IMR-90 (cell line): Measurements from ENCODE around the gene BAIAP2. TPM values are rescaled to one million over a fixed set of nuclear protein-coding genes. Genes with fewer than 3 reads are reported as not detected.

Experiments
- ATAC-seq: fragments of 200-7000 bp; cut with Tn5 transposase; 2 replicates; pipeline ENCODE4 v1.9.1; 2020; ENCODE audit warnings: low read depth, mild to moderate bottlenecking, moderate library complexity
- BruUV-seq: library from RNA; stranded (reverse); fragments of 400-500 nt; replicated peaks from 2 replicates; lab custom pipeline; 2021; lab: Mats Ljungman, UMichigan
- CTCF ChIA-PET: fragments of 300-600 bp; formaldehyde crosslinking; extraction: SDS; loops from one replicate; lab custom pipeline; 2021; ENCODE audit warnings: antibody characterized with exemption; lab: Yijun Ruan, JAX
- POLR2A ChIA-PET: fragments of 300-600 bp; sonication (Branson Sonifier 250); formaldehyde crosslinking; loops from one replicate; lab custom pipeline; 2022; ENCODE audit warnings: antibody characterized with exemption; ENCODE audit not compliant: unreplicated experiment; lab: Charles Lee
- DNase-seq: peaks from one replicate; pipeline ENCODE4 v3.0.0; 2013
- H2AFZ ChIP-seq: replicated peaks from 2 replicates; pipeline ENCODE3; 2013; ENCODE audit warnings: low read length, mild to moderate bottlenecking; ENCODE audit not compliant: poor library complexity
- H2AK5ac ChIP-seq: 2 replicates; pipeline ENCODE4 v1.6.1; 2013; ENCODE audit warnings: low read depth, low read length, inconsistent platforms
- H2AK9ac ChIP-seq: replicated peaks from 2 replicates; pipeline ENCODE3; 2013; ENCODE audit warnings: mild to moderate bottlenecking, low read depth, low read length, moderate library complexity; ENCODE audit not compliant: poor library complexity
- H2BK120ac ChIP-seq: 2 replicates; pipeline ENCODE4 v1.6.1; 2013; ENCODE audit warnings: low read depth, low read length, inconsistent platforms
- H2BK15ac ChIP-seq: 3 replicates; pipeline ENCODE4 v1.6.1; 2013; ENCODE audit warnings: low read depth, low read length, inconsistent platforms
- H2BK20ac ChIP-seq: 2 replicates; pipeline ENCODE4 v1.6.1; 2013; ENCODE audit warnings: low read depth, mild to moderate bottlenecking, inconsistent platforms, low read length, moderate library complexity
- H2BK5ac ChIP-seq: 2 replicates; pipeline ENCODE4 v1.6.1; 2013; ENCODE audit warnings: mild to moderate bottlenecking, low read depth, low read length, inconsistent platforms; ENCODE audit not compliant: poor library complexity, severe bottlenecking
- H3K14ac ChIP-seq: replicated peaks from 2 replicates; pipeline ENCODE4 v1.6.1; 2013; ENCODE audit warnings: low read depth, low read length, inconsistent platforms
- H3K18ac ChIP-seq: 2 replicates; pipeline ENCODE4 v1.6.1; 2013; ENCODE audit warnings: low read depth, low read length, control low read depth
- H3K23ac ChIP-seq: 2 replicates; pipeline ENCODE4 v1.6.1; 2013; ENCODE audit warnings: low read depth, low read length, inconsistent platforms
- H3K27ac ChIP-seq: 2 replicates; pipeline ENCODE4 v1.5.1; 2013; ENCODE audit warnings: mild to moderate bottlenecking, control low read depth, low read length; ENCODE audit not compliant: insufficient read depth
- H3K27me3 ChIP-seq: 2 replicates; pipeline ENCODE4 v1.6.1; 2013; ENCODE audit warnings: low read length; ENCODE audit not compliant: control insufficient read depth, insufficient read depth
- H3K36me3 ChIP-seq: 2 replicates; pipeline ENCODE4 v1.6.1; 2013; ENCODE audit warnings: low read length, mixed read lengths; ENCODE audit not compliant: control insufficient read depth, insufficient read depth
- H3K4ac ChIP-seq: 2 replicates; pipeline ENCODE4 v1.6.1; 2013; ENCODE audit warnings: low read depth, low read length, inconsistent platforms
- H3K4me1 ChIP-seq: 2 replicates; pipeline ENCODE4 v1.6.1; 2013; ENCODE audit warnings: low read length, mixed read lengths; ENCODE audit not compliant: control insufficient read depth, insufficient read depth
- H3K4me2 ChIP-seq: 2 replicates; pipeline ENCODE4 v1.6.1; 2013; ENCODE audit warnings: low read depth, mild to moderate bottlenecking, control low read depth, low read length, moderate library complexity
- H3K4me3 ChIP-seq: 2 replicates; pipeline ENCODE4 v1.5.1; 2013; ENCODE audit warnings: low read depth, mild to moderate bottlenecking, control low read depth, low read length, moderate library complexity; ENCODE audit not compliant: insufficient read depth
- H3K56ac ChIP-seq: 2 replicates; pipeline ENCODE4 v1.6.1; 2013; ENCODE audit warnings: low read length, inconsistent platforms; ENCODE audit not compliant: insufficient read depth; ENCODE audit errors: extremely low read depth
- H3K79me1 ChIP-seq, 2 experiments: 2 replicates each; pipeline ENCODE4 v1.6.1; 2013; ENCODE audit warnings: low read length in 2 of 2, inconsistent platforms in 1 of 2, low read depth in 1 of 2
- H3K9ac ChIP-seq: 2 replicates; pipeline ENCODE4 v1.6.1; 2013; ENCODE audit warnings: low read depth, low read length, control low read depth
- H3K9me1 ChIP-seq: 2 replicates; pipeline ENCODE4 v1.6.1; 2013; ENCODE audit warnings: low read length, inconsistent platforms; ENCODE audit not compliant: insufficient read depth
- H3K9me3 ChIP-seq: 2 replicates; pipeline ENCODE4 v1.6.1; 2013; ENCODE audit warnings: low read length; ENCODE audit not compliant: control insufficient read depth, insufficient read depth
- H4K20me1 ChIP-seq: 2 replicates; pipeline ENCODE4 v1.6.1; 2013; ENCODE audit warnings: low read length, inconsistent platforms; ENCODE audit not compliant: insufficient read depth
- H4K5ac ChIP-seq: 2 replicates; pipeline ENCODE4 v1.6.1; 2013; ENCODE audit warnings: mild to moderate bottlenecking, low read depth, low read length, control low read depth
- H4K8ac ChIP-seq, 2 experiments: 2 replicates each; pipeline ENCODE4 v1.6.1; 2013; ENCODE audit warnings: low read depth in 2 of 2, low read length in 2 of 2, control low read depth in 1 of 2, inconsistent platforms in 1 of 2
- H4K91ac ChIP-seq: 2 replicates; pipeline ENCODE4 v1.6.1; 2013; ENCODE audit warnings: low read depth, low read length, inconsistent platforms; ENCODE audit not compliant: insufficient read depth
- BHLHE40 ChIP-seq: fragments of 150-350 bp; IDR thresholded peaks from 2 replicates; pipeline ENCODE4 v1.6.1; 2016; ENCODE audit warnings: mild to moderate bottlenecking, low read depth, low read length
- CEBPB ChIP-seq: IDR thresholded peaks from 2 replicates; pipeline ENCODE4 v1.6.1; 2012; ENCODE audit warnings: low read depth, low read length, improper control_type of control experiment
- RAD21 ChIP-seq: IDR thresholded peaks from 2 replicates; pipeline ENCODE4 v1.6.1; 2012; ENCODE audit warnings: low read length, improper control_type of control experiment
- WGBS, 2 experiments: methylation state at CpG; one replicate each; pipeline versions ENCODE4 v1.1.5 to v1.1.7; 2013; ENCODE audit warnings: missing lambda C conversion rate in 2 of 2; ENCODE audit not compliant: insufficient read length in 1 of 2; ENCODE audit errors: extremely low coverage in 2 of 2; 5-methylcytosine and 5-hydroxymethylcytosine counted together
- dilution Hi-C: fragments of 300-500 bp; cut with HindIII; formaldehyde crosslinking; loops from one replicate; pipeline ENCODE4 v1.14.3; 2018; ENCODE audit warnings: low sequenced_read_pairs; ENCODE audit not compliant: unreplicated experiment
- in situ Hi-C: fragments of 300-500 bp; cut with MboI; formaldehyde crosslinking; loops from 3 replicates; pipeline ENCODE4 v1.14.3; 2019; ENCODE audit warnings: low sequenced_read_pairs, inconsistent platforms, mixed read lengths
- intact Hi-C: fragments of 100-400 bp; cut with micrococcal nuclease; formaldehyde crosslinking; loops from 2 replicates; pipeline ENCODE4 v1.10.0; 2022
- polyA plus RNA-seq, 3 experiments: library from polyadenylated mRNA; depleted of rRNA; stranded (reverse); fragments of >200 nt; gene quantifications; 2 replicates each; pipeline ENCODE4 v1.2.3, GENCODE V29; 2012; ENCODE audit warnings: low replicate concordance in 1 of 3
- total RNA-seq: library from RNA; depleted of rRNA; stranded (reverse); fragments of >200 nt; gene quantifications from 2 replicates; pipeline ENCODE4 v1.2.3, GENCODE V29; 2012
- TF ChIP-seq, protein P1 (sequence below): conservative IDR thresholded peaks from 2 replicates; pipeline ENCODE4 v1.5.1; 2012; ENCODE audit warnings: mild to moderate bottlenecking, low read depth, low read length, improper control_type of control experiment

BAIAP2 gene
- total and polyA plus RNA-seq, 2 of the 4 experiments (the other 2 are of a cell fraction), result 18.3 to 32.6 TPM

DNA sequence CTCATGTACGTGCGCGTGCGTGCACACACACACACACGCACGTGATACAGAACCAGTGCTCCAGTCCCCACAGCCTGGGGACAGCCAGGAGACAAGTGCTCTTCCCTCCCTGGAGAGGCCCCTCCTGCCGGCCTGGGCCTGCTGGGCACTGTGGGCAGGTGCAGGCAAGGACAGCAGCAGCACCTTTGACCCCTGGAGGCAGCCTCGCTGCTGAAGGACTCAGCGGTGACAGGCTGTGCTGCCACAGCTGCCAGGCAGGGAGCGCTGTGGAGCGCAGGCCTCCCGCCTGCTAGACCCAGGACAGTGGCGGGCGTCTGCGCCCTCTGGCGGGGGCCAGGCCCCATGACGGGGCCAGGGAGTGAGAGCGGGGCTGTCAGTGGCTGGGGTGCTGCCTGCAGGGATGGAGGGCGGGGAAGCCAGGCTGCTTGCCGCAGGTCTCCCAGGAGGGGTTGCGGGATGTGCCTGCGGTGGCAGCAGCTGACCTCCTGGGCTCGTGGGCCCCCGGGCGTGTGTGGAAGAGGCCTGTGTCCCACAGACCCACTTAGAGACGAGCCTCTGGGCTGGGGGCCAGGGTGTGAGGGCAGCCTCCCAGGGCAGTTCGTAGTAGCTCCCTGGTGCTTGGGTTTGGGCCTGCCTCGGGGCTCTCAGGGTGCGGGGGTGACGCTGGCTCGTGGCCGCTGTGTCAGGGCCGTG is 66.8 kb downstream of the BAIAP2 start (continued):
- TF ChIP-seq BHLHE40, result peak; percentile 27; the same call in 1 of the 2 replicates
- peak; percentile 98 for TF ChIP-seq RAD21

DNA sequence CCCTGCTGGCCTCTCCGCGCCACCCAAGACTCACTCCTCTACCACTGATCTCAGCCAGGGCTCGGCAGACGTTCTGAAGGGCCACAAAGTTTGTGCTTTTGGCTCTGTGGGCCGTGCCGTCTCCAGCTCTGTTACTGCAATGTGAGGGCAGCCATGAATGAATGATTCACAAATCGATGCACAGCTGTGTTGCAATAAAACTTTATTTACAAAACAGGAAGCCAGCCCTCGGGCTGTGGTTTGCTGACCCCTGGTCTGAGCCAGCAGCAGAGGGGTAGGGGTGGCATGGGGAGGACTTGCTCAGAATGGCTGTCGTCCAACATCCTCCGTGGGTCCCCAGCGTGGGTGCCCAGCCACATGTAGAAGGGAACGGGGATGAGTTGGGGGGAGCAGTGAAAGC is 67.4 kb downstream of the BAIAP2 start:
- peaks cover 0 to 13% of the 10 kb centered on the region in 2 experiments; a peak in 1 of 4 replicates for H3K79me1 ChIP-seq
- peaks cover 7% of the 10 kb centered on the region for H3K4me1 ChIP-seq
- H4K8ac ChIP-seq, result no peak overlapping the region
- no peak overlapping the region for H2BK5ac ChIP-seq
- no peak overlapping the region for H3K4ac ChIP-seq
- no peaks in the 10 kb centered on the region for H3K9me3 ChIP-seq
- peak overlapping the region; percentile 28; the same call in 1 of the 2 replicates for H2AK5ac ChIP-seq
- CTCF ChIA-PET, result no interaction called here
- H3K9me1 ChIP-seq, result 0 out of 2 replicates have a peak, but pooled peaks cover 4% of the 10 kb centered on the region
- no peak overlapping the region for H3K18ac ChIP-seq
- H4K20me1 ChIP-seq, result no peaks in the 10 kb centered on the region
- no peak overlapping the region for H3K56ac ChIP-seq
- POLR2A ChIA-PET, result interaction anchor here (0.6 kb wide), 2 partner anchors 40 to 83 kb away, joined by 3 to 6 read pairs; no protein-coding TSS in a partner anchor
- WGBS, 2 experiments, result 85% methylated on average over 7 of the region's 12 CpGs; no CpG with 5 or more reads in 1 of the 2 experiments
- no peak overlapping the region for H3K27ac ChIP-seq
- no peak overlapping the region for H2AK9ac ChIP-seq
- dilution Hi-C loops (no loop called here), in situ Hi-C loops (no loop called here), intact Hi-C loops (no loop called here)
- H4K91ac ChIP-seq, result no peak overlapping the region
- no peak overlapping the region for H2BK120ac ChIP-seq
- ATAC-seq (no peak), DNase-seq (no peak)
- H3K4me3 ChIP-seq, result no peak overlapping the region
- TF ChIP-seq, protein P1, sequence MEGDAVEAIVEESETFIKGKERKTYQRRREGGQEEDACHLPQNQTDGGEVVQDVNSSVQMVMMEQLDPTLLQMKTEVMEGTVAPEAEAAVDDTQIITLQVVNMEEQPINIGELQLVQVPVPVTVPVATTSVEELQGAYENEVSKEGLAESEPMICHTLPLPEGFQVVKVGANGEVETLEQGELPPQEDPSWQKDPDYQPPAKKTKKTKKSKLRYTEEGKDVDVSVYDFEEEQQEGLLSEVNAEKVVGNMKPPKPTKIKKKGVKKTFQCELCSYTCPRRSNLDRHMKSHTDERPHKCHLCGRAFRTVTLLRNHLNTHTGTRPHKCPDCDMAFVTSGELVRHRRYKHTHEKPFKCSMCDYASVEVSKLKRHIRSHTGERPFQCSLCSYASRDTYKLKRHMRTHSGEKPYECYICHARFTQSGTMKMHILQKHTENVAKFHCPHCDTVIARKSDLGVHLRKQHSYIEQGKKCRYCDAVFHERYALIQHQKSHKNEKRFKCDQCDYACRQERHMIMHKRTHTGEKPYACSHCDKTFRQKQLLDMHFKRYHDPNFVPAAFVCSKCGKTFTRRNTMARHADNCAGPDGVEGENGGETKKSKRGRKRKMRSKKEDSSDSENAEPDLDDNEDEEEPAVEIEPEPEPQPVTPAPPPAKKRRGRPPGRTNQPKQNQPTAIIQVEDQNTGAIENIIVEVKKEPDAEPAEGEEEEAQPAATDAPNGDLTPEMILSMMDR, result no peak
- TF ChIP-seq CEBPB, result 0 out of 2 replicates have a peak, but pooled peaks have one; percentile 5
- no peak overlapping the region for H2BK15ac ChIP-seq
- BruUV-seq, result no TSS peak
- no peak overlapping the region for H3K9ac ChIP-seq
- no peak overlapping the region for H3K23ac ChIP-seq
- H4K5ac ChIP-seq, result no peak overlapping the region
- no peaks in the 10 kb centered on the region for H3K27me3 ChIP-seq
- H3K4me2 ChIP-seq, result no peak overlapping the region
- H3K14ac ChIP-seq, result no peak overlapping the region
- H3K36me3 ChIP-seq, result peaks cover 4% of the 10 kb centered on the region; the same call in 1 of the 2 replicates
- H2BK20ac ChIP-seq, result no peak overlapping the region
- H2AFZ ChIP-seq, result no peak overlapping the region
